Ishikawa (cell line): ENCODE measurements around the gene NTF3.

Experiments used
- CREB1 ChIP-seq: IDR thresholded peaks from 2 replicates; pipeline ENCODE4 v1.6.1; 2012; ENCODE audit warnings: low read depth
- EP300 ChIP-seq: IDR thresholded peaks from 2 replicates; pipeline ENCODE4 v1.6.1; 2012; ENCODE audit warnings: borderline replicate concordance
- MAX ChIP-seq: IDR thresholded peaks from 2 replicates; pipeline ENCODE4 v1.6.1; 2012
- NFIC ChIP-seq: IDR thresholded peaks from 2 replicates; pipeline ENCODE4 v1.6.1; 2012
- RAD21 ChIP-seq: IDR thresholded peaks from 2 replicates; pipeline ENCODE4 v1.6.1; 2012; ENCODE audit warnings: low read depth
- USF1 ChIP-seq: IDR thresholded peaks from 2 replicates; pipeline ENCODE4 v1.6.1; 2012
- YY1 ChIP-seq: IDR thresholded peaks from 2 replicates; pipeline ENCODE4 v1.6.1; 2012; ENCODE audit warnings: low read depth
- ZBTB7A ChIP-seq: IDR thresholded peaks from 2 replicates; pipeline ENCODE4 v1.6.1; 2012; ENCODE audit warnings: low read depth

GRCh38 chr12:5433845-5434646 is 2.1 kb downstream of the NTF3 start:
- no peak for TF ChIP-seq YY1
- TF ChIP-seq MAX, result no peak
- no peak for TF ChIP-seq EP300
- TF ChIP-seq RAD21, result no peak
- no peak for TF ChIP-seq USF1
- no peak for TF ChIP-seq CREB1
- TF ChIP-seq ZBTB7A, result no peak
- no peak for TF ChIP-seq NFIC
